Glutamatergic neuron (in vitro differentiated cells): ENCODE results near the gene TSPAN5. TPM values are rescaled to one million over a fixed set of nuclear protein-coding genes. Genes with fewer than 3 reads are reported as not detected.

Source experiments
- DNase-seq: peaks from one replicate; pipeline ENCODE4 v3.0.0; 2022
- H3K27ac Mint-ChIP-seq: one replicate; pipeline ENCODE4 v1.8.0; 2020; ENCODE audit warnings: mild to moderate bottlenecking, mixed read lengths, inconsistent platforms; ENCODE audit not compliant: unreplicated experiment
- H3K27me3 Mint-ChIP-seq: one replicate; pipeline ENCODE4 v1.8.0; 2020; ENCODE audit warnings: mild to moderate bottlenecking, moderate library complexity, mixed read lengths, inconsistent platforms; ENCODE audit not compliant: unreplicated experiment
- H3K36me3 Mint-ChIP-seq: one replicate; pipeline ENCODE4 v1.8.0; 2020; ENCODE audit warnings: mild to moderate bottlenecking, mixed read lengths, inconsistent platforms; ENCODE audit not compliant: unreplicated experiment
- H3K4me1 Mint-ChIP-seq: one replicate; pipeline ENCODE4 v1.8.0; 2020; ENCODE audit warnings: mild to moderate bottlenecking, low read depth, mixed read lengths, inconsistent platforms; ENCODE audit not compliant: unreplicated experiment
- H3K4me3 Mint-ChIP-seq: one replicate; pipeline ENCODE4 v1.8.0; 2020; ENCODE audit warnings: mild to moderate bottlenecking, mixed read lengths, inconsistent platforms; ENCODE audit not compliant: unreplicated experiment
- H3K9me3 Mint-ChIP-seq: one replicate; pipeline ENCODE4 v1.8.0; 2020; ENCODE audit warnings: mild to moderate bottlenecking, moderate library complexity, mixed read lengths, inconsistent platforms; ENCODE audit not compliant: unreplicated experiment
- CTCF ChIP-seq: fragments of 200-600 bp; sonication (generic); IDR thresholded peaks from one replicate; pipeline ENCODE4 v1.5.0; 2021; ENCODE audit not compliant: partially characterized antibody, unreplicated experiment
- total RNA-seq: library from RNA; stranded (reverse); fragmentation: NEBNext Ultra II Directional; extraction: Animal tissue kit (Norgen Biotek cat#: 25700); gene quantifications from one replicate; pipeline ENCODE4 v1.2.1, GENCODE V29; 2021; ENCODE audit not compliant: unreplicated experiment

TSPAN5 gene
- total RNA-seq, 1 donor from 2014 or later: 40.5 TPM

DNA sequence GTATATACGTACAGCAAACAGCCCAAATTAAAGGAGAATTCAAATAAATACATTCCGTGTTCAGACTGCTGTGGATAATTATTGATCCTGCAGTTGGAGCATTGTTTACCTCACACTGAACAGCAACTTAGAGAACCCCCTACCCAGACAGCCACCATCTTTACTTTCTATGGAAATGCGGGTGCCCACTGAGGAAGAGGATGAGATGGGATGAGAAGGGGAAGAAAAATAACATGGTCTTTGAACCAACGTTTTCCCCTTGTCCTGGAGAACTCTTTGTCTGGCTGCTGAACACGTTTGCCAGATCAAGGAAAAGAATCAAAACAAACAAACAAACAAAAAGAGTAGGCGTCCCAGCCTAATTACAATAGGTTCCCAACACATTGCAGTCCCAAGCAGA, 1.5 kb downstream of the TSPAN5 start:
- Mint-ChIP-seq H3K9me3 (peaks cover 12% of the 10 kb centered on the region), H3K4me3 (peak overlapping the region; percentile 98), H3K27me3 (peaks cover 9% of the 10 kb centered on the region), H3K27ac (peak overlapping the region; percentile 86), H3K4me1 (peaks cover 25% of the 10 kb centered on the region), H3K36me3 (no peaks in the 10 kb centered on the region)
- TF ChIP-seq CTCF: no peak
- no peak for DNase-seq

- TF ChIP-seq CTCF: no peak
- peaks cover 12% of the 10 kb centered on the region for H3K9me3 Mint-ChIP-seq
- no peak for DNase-seq
- H3K36me3 Mint-ChIP-seq: peaks cover 1% of the 10 kb centered on the region
- peak overlapping the region; percentile 86 for H3K27ac Mint-ChIP-seq
- H3K4me3 Mint-ChIP-seq: peak overlapping the region; percentile 98
- peaks cover 9% of the 10 kb centered on the region for H3K27me3 Mint-ChIP-seq
- H3K4me1 Mint-ChIP-seq: peaks cover 21% of the 10 kb centered on the region
Observed at GRCh38 chr4:98656443-98656842, 2.0 kb downstream of the TSPAN5 start.

DNA sequence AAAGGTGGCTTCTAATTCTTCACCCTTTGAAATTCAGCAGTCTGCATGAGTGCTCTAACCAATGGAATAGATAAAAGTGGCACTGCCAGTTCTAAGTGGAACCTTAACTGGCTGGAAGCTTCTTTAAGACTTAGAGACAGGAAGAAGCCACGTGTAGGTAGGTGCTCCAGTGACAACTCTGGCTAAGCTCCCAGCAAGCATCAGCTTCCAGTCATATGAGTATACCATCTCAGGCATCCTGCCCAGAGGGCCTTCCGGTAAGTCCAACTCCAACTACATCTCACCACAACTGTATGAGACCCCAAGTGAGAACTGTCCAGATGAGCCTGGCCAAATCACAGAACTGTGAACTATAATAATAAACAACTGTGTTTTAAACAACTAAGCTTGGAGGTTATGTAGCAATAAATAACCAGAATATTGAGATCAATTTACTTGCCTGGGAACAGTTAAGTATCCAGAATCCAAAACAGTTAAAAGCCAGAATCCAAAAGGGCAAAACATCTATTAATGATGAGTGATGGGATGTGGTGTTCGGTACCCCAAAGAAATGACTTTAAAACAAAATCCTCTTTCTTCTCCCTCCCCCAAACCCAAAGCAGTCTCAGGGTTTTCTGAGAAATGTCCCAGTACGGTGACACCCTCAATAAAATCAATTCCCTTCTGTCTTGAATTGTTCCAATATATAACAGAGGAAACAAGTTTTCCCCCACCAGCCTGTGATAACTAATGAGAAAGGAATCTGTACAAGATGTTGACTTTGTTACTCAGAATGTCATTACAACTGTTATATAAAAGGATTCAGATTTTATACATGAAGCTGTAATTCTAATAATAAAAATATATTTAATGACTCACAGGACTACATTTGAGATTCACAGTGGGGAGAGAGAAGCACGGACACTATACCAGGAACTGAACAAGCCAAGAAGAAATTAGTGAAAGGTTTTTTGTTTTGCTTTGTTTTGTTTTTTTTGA, 4.2 kb downstream of the TSPAN5 start:
- TF ChIP-seq CTCF: no peak
- Mint-ChIP-seq H3K4me3 (peak overlapping the region; percentile 17), H3K36me3 (peaks cover 16% of the 10 kb centered on the region), H3K4me1 (peaks cover 19% of the 10 kb centered on the region), H3K27me3 (peaks cover 7% of the 10 kb centered on the region), H3K9me3 (peaks cover 16% of the 10 kb centered on the region), H3K27ac (no peak overlapping the region)
- no peak for DNase-seq

DNA sequence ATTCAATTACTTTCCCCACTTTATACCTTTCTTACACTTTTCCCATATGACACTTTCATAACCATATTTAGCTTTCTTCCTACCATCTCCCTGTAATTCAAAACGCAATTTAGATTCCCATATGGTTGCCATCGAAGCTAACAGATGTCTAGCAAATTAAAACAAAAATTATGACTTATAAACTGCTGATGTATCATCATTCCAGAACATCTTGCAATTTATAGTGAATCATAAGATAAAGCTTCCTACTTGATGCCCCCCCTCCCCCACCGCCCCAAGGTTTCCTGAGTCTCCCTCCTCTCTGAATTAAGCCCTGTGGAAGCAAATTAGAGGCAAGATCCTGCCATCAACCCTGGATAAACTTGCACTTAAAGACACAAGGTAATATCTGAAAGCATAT, 5.4 kb downstream of the TSPAN5 start:
- Mint-ChIP-seq H3K36me3 (peaks cover 16% of the 10 kb centered on the region), H3K4me3 (no peak overlapping the region), H3K27ac (no peak overlapping the region), H3K27me3 (peaks cover 5% of the 10 kb centered on the region), H3K4me1 (peaks cover 21% of the 10 kb centered on the region), H3K9me3 (peaks cover 16% of the 10 kb centered on the region)
- TF ChIP-seq CTCF: no peak
- DNase-seq: no peak

DNA sequence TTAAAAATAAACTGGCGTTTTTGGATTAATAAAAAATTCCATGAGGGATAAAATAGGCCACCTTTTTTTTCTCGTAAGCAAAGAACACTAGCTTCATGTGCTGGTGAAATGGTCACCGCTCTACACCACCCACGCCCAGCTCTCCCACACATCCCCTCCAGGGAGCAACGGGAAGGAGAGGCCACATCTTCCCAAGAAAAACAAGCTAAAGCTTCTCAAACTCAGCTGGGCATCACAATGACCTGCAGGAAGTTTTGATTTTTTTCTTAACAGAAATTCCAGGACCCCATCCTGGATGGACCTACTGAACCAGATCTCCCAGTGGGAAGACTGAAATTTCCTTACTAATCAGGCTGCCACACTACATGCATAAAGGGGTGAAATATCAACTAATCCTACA, 9.8 kb downstream of the TSPAN5 start:
- Mint-ChIP-seq H3K27ac (no peak overlapping the region), H3K9me3 (peaks cover 4% of the 10 kb centered on the region), H3K4me1 (peaks cover 18% of the 10 kb centered on the region), H3K4me3 (peak overlapping the region; percentile 12), H3K27me3 (no peaks in the 10 kb centered on the region), H3K36me3 (peaks cover 16% of the 10 kb centered on the region)
- DNase-seq: no peak
- no peak for TF ChIP-seq CTCF
